Measurements from ENCODE around the gene JAZF1. TPM values are rescaled to one million over a fixed set of nuclear protein-coding genes. Genes with fewer than 3 reads are reported as not detected.

Gene JAZF1
- total RNA-seq, 1 donor from 2014 or later, result 3.6 TPM

- TF ChIP-seq CTCF (conservative IDR thresholded peaks at IDR 0.05; ENCODE audit: low read depth, low read length), result no peak
These were observed 226.8 kb downstream of the JAZF1 start for GRCh38 chr7:27953777-27954176.

GRCh38 chr7:27953361-27953760 lies 227.2 kb downstream of the JAZF1 start:
- no peak overlapping the region for H3K4me3 ChIP-seq (ENCODE audit: low read depth, low read length)
- no peak for DNase-seq (ENCODE audit: low read depth)
- no peak for TF ChIP-seq CTCF (conservative IDR thresholded peaks at IDR 0.05; ENCODE audit: low read depth, low read length)

More at GRCh38 chr7:27953777-27954176, 226.8 kb downstream of the JAZF1 start:
- H3K4me3 ChIP-seq (ENCODE audit: low read depth, low read length), result no peak overlapping the region
- DNase-seq (ENCODE audit: low read depth), result no peak

GRCh38 chr7:27952456-27953285 lies 227.9 kb downstream of the JAZF1 start:
- TF ChIP-seq CTCF (conservative IDR thresholded peaks at IDR 0.05; ENCODE audit: low read depth, low read length), result no peak
- no peak for DNase-seq (ENCODE audit: low read depth)
- no peak overlapping the region for H3K4me3 ChIP-seq (ENCODE audit: low read depth, low read length)

GRCh38 chr7:27950123-27950522 lies 230.5 kb downstream of the JAZF1 start:
- no peak for DNase-seq (ENCODE audit: low read depth)
- no peak overlapping the region for H3K4me3 ChIP-seq (ENCODE audit: low read depth, low read length)
- no peak for TF ChIP-seq CTCF (conservative IDR thresholded peaks at IDR 0.05; ENCODE audit: low read depth, low read length)

- no peak overlapping the region for H3K4me3 ChIP-seq (ENCODE audit: low read depth, low read length)
- no peak for TF ChIP-seq CTCF (conservative IDR thresholded peaks at IDR 0.05; ENCODE audit: low read depth, low read length)
- no peak for DNase-seq (ENCODE audit: low read depth)
These were observed 231.7 kb downstream of the JAZF1 start for GRCh38 chr7:27948861-27949260.

- no peak overlapping the region for H3K4me3 ChIP-seq (ENCODE audit: low read depth, low read length)
- TF ChIP-seq CTCF (conservative IDR thresholded peaks at IDR 0.05; ENCODE audit: low read depth, low read length), result no peak
- no peak for DNase-seq (ENCODE audit: low read depth)
These were observed 232.9 kb downstream of the JAZF1 start for GRCh38 chr7:27947586-27948278.
